ENCODE data around the gene INTS6. TPM values are rescaled to one million over a fixed set of nuclear protein-coding genes. Genes with fewer than 3 reads are reported as not detected.

INTS6 gene
- total and polyA plus RNA-seq, 8 donors = 25.0 to 47.3 (median 41.8) TPM

GRCh38 chr13:51313619-51314018 is 139.2 kb downstream of the INTS6 start:
- intact Hi-C loops (cut with DNase I) = no loop called here
- Histone ChIP-seq H3K36me3 (no peaks in the 10 kb centered on the region), H3K9me3 (no peaks in the 10 kb centered on the region), H3K4me3 (no peak overlapping the region), H3K27ac (no peak overlapping the region), H3K4me1 (no peaks in the 10 kb centered on the region), H3K27me3 (no peaks in the 10 kb centered on the region)
- ATAC-seq = no peak
- TF ChIP-seq, protein P1, sequence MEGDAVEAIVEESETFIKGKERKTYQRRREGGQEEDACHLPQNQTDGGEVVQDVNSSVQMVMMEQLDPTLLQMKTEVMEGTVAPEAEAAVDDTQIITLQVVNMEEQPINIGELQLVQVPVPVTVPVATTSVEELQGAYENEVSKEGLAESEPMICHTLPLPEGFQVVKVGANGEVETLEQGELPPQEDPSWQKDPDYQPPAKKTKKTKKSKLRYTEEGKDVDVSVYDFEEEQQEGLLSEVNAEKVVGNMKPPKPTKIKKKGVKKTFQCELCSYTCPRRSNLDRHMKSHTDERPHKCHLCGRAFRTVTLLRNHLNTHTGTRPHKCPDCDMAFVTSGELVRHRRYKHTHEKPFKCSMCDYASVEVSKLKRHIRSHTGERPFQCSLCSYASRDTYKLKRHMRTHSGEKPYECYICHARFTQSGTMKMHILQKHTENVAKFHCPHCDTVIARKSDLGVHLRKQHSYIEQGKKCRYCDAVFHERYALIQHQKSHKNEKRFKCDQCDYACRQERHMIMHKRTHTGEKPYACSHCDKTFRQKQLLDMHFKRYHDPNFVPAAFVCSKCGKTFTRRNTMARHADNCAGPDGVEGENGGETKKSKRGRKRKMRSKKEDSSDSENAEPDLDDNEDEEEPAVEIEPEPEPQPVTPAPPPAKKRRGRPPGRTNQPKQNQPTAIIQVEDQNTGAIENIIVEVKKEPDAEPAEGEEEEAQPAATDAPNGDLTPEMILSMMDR (IDR thresholded peaks at IDR 0.05) = no peak
- DNase-seq = no peak

DNA sequence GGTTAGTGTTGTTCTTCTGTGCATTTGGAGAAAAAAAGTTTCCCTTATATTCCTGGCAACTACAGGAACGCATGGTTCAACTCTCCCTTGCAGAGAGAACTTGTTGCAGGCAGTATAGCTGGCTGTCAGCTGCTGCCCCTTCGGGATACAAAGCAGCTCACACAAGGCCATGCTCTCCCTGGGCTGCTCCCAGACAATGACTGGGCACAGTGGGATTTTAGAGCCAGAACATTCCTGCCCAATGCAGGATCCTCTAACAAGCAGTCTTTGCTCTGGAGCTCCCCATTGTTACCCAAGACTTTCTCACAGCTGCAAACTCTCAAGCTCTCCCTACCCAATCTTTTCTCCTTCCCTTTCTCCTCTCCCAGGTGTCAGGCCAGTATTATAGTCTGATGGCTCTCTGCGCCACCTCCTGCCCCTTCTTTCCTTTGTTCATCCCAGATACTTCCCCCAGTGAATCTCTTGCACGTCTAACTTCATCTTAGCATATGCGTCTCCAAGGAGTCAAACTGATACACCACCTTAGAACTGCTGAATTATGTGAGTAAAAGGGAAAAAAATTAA is 140.8 kb downstream of the INTS6 start:
- Histone ChIP-seq H3K36me3 (no peaks in the 10 kb centered on the region), H3K4me3 (no peak overlapping the region), H3K9me3 (no peaks in the 10 kb centered on the region), H3K4me1 (no peaks in the 10 kb centered on the region), H3K27ac (no peak overlapping the region), H3K27me3 (no peaks in the 10 kb centered on the region)
- TF ChIP-seq, protein P1 (IDR thresholded peaks at IDR 0.05) = no peak
- ATAC-seq (no peak), DNase-seq (no peak)
- intact Hi-C loops (cut with DNase I) = no loop called here

Small RNAs within 50 kb of the gene (microRNA-seq; reads per million reads assigned to microRNA genes)
- gene MIR5693 = 0 reads per million in 2 donors

Other genes starting within 250 kb of the INTS6 start
- 1 to 10 TPM; 2.4 to 4.1 TPM for gene FAM124A, start 230.6 kb downstream of the INTS6 start, total RNA-seq
- gene FAM124A, start 230.6 kb downstream of the INTS6 start, polyA plus RNA-seq (ENCODE audit: insufficient read length in 6 of 6) = 1 to 10 TPM; 4.7 to 9.3 (median 5.9) TPM
- not detected for gene SERPINE3, start 113.3 kb downstream of the INTS6 start, total RNA-seq
- gene SERPINE3, start 113.3 kb downstream of the INTS6 start, polyA plus RNA-seq (ENCODE audit: insufficient read length in 6 of 6) = 1 to 10 TPM in 3 of 6 donors, under 1 TPM in 3; 0.52 to 1.2 (median 0.95) TPM
- gene WDFY2, start 131.4 kb upstream of the INTS6 start, total RNA-seq = 10 to 100 TPM in 1 of 2 donors, 1 to 10 TPM in 1; 9.7 to 15.4 TPM
- 10 to 100 TPM; 20.9 to 33.3 (median 25.1) TPM for gene WDFY2, start 131.4 kb upstream of the INTS6 start, polyA plus RNA-seq (ENCODE audit: insufficient read length in 6 of 6)

All from left lung (tissue), 10 donors.